Brain microvascular endothelial cell (primary cell): Measurements from ENCODE around the gene BAD.

Experiments
- DNase-seq: peaks from one replicate; pipeline ENCODE4 v3.0.0-alpha.2; 2020
- H3K27ac ChIP-seq: fragments of 250-450 bp; sonication (Bioruptor Pico); 2 replicates; pipeline ENCODE4 v1.5.1; 2020; ENCODE audit warnings: mild to moderate bottlenecking, moderate library complexity
- H3K27me3 ChIP-seq: fragments of 250-450 bp; sonication (Bioruptor Pico); replicated peaks from 2 replicates; pipeline ENCODE4 v1.5.1; 2020; ENCODE audit warnings: mild to moderate bottlenecking
- H3K36me3 ChIP-seq: fragments of 250-450 bp; sonication (Bioruptor Pico); replicated peaks from 2 replicates; pipeline ENCODE4 v1.5.1; 2020; ENCODE audit warnings: mild to moderate bottlenecking
- H3K4me3 ChIP-seq: 2 replicates; pipeline ENCODE4 v1.5.1; 2011; ENCODE audit warnings: low read depth, mild to moderate bottlenecking, control low read depth, low read length, moderate library complexity
- in situ Hi-C: cut with HindIII; loops from 2 replicates; pipeline ENCODE4 v1.10.0; 2017; ENCODE audit warnings: low sequenced_read_pairs, low pct_ligation_motif_present
- TF ChIP-seq, protein P1 (sequence below): IDR thresholded peaks from 2 replicates; pipeline ENCODE4 v1.5.1; 2011; ENCODE audit warnings: low read depth, mild to moderate bottlenecking, moderate library complexity, low read length, control low read depth, inconsistent platforms; ENCODE audit errors: missing control alignments

The BAD gene

GRCh38 chr11:64283092-64283491 lies 1.4 kb downstream of the BAD start:
- Histone ChIP-seq H3K36me3 (peaks cover 2% of the 10 kb centered on the region), H3K4me3 (no peak overlapping the region), H3K27ac (no peak overlapping the region), H3K27me3 (no peaks in the 10 kb centered on the region)
- TF ChIP-seq, protein P1, sequence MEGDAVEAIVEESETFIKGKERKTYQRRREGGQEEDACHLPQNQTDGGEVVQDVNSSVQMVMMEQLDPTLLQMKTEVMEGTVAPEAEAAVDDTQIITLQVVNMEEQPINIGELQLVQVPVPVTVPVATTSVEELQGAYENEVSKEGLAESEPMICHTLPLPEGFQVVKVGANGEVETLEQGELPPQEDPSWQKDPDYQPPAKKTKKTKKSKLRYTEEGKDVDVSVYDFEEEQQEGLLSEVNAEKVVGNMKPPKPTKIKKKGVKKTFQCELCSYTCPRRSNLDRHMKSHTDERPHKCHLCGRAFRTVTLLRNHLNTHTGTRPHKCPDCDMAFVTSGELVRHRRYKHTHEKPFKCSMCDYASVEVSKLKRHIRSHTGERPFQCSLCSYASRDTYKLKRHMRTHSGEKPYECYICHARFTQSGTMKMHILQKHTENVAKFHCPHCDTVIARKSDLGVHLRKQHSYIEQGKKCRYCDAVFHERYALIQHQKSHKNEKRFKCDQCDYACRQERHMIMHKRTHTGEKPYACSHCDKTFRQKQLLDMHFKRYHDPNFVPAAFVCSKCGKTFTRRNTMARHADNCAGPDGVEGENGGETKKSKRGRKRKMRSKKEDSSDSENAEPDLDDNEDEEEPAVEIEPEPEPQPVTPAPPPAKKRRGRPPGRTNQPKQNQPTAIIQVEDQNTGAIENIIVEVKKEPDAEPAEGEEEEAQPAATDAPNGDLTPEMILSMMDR, result no peak
- in situ Hi-C loops, result no loop called here
- no peak for DNase-seq

DNA sequence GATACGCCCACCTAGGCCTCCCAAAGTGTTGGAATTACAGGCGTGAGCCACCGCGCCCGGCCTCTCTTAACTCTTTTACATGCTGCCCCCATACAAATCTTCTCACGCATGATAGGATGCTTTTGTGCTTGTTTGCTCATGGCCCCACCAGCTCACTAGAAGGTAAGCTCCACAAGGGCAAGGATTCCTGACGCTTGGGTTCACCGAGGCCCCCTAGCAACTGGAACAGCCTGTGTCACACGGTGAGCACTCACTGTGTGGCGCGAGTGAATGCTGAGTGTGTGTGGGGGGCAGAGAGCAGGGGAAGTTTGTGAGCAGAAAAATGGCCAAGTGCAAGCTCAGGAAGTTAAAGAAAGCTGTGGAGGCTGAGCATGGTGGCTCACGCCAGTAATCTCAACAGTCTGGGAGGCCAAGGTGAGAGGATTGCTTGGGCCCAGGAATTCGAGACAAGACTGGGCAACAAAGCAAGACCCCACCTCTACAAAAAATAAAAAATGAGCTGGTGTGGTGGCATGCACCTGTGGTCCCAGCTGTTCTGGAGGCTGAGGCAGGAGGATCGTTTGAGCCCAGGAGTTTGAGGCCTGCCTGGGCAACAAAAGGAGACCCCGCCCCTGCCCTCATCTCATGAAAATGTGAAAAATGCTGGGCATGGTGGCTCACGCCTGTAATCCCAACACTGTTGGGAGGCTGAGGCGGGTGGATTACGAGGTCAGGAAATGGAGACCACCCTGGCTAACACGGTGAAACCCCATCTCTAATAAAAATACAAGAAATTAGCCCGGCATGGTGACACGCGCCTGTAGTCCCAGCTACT lies 2.3 kb downstream of the BAD start:
- in situ Hi-C loops, result no loop called here
- H3K4me3 ChIP-seq, result no peak overlapping the region
- DNase-seq, result no peak
- H3K27me3 ChIP-seq, result no peaks in the 10 kb centered on the region
- H3K36me3 ChIP-seq, result peaks cover 2% of the 10 kb centered on the region
- no peak overlapping the region for H3K27ac ChIP-seq
- TF ChIP-seq, protein P1, result no peak

DNA sequence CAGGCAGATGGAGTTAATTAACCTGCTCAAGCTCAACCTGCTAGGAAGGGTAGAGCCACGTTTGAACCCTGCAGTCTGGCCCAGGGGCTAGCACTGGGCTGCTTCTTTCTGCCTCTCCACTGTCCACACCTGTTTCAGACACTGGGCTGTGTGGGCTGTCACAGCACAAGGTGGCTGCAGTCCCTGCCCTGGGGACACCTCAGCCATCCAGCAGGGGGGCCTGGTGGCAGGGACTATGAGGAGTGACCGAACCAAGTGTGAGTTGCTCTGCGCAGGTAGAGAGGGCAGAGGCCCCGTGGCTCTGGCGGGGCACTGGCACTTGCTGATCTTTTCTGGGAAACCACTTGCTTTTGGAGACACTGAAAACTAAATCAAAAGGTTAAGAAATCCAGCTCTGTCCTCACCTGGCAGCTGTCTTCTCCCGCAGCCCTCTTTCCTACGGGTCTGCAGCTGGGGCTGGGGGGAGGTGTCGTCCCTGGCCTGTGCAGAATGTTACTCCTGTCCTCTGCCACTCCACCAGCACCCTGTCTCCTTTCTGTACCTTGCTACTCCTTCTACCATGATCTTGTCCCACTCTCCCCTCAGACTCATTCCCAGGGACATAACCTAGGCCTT lies 5.8 kb downstream of the BAD start:
- TF ChIP-seq, protein P1, result no peak
- H3K27ac ChIP-seq, result no peak overlapping the region
- in situ Hi-C loops, result no loop called here
- peaks cover 2% of the 10 kb centered on the region for H3K36me3 ChIP-seq
- no peak for DNase-seq
- no peak overlapping the region for H3K4me3 ChIP-seq
- no peaks in the 10 kb centered on the region for H3K27me3 ChIP-seq

DNA sequence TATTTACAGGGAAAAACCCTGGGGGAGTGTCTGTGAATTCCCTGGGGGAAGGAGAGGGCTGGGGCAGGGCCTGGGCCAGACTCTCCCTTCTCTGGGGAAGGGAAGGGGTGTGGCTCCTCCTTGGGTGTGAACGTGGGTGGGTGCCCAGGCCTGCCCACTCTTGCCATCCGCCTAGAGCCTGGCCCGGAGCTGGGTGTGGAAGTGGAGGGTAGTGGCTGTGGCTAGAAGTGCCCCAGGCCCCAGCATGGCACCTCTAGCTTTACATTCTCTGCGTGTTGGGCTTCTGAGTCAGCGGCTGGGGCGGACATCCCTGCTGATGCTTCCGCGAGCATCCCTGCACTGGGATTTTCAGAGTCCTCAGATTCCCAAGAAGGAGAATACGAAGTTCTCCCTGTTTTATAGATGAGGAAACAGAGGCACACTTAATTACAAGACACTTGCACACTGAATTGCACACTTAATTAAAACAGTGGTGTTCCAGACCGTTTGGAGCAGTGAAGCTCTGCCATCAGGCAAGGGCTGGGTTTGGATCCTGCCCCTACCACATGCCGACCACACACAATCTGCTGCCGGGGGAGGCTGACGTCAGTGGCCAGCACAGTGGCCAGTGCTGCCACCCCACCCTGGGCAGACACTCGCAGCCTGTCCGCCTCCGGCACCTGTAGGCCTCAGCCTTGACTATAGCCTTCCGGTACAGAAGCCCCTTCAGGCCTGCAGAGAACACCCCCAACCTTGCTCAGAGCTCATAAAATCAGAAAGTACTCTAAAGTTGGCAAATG lies 7.6 kb downstream of the BAD start:
- Histone ChIP-seq H3K27ac (peak overlapping the region; percentile 66), H3K27me3 (no peaks in the 10 kb centered on the region), H3K4me3 (no peak overlapping the region), H3K36me3 (peaks cover 2% of the 10 kb centered on the region)
- TF ChIP-seq, protein P1, result no peak
- DNase-seq, result peak; percentile 56
- in situ Hi-C loops, result no loop called here

GRCh38 chr11:64275841-64276240 lies 8.6 kb downstream of the BAD start:
- H3K4me3 ChIP-seq, result no peak overlapping the region
- H3K27ac ChIP-seq, result no peak overlapping the region
- H3K36me3 ChIP-seq, result peaks cover 2% of the 10 kb centered on the region
- no peaks in the 10 kb centered on the region for H3K27me3 ChIP-seq
- TF ChIP-seq, protein P1, result no peak
- DNase-seq, result no peak
- in situ Hi-C loops, result no loop called here
